HG02943 (cell line): Measurements from ENCODE around the gene CXCL17.
A peak's percentile ranks its signal among the peaks of the same experiment; 100 is the strongest.

Experiments used
- ATAC-seq: cut with Tn5 transposase; IDR thresholded peaks from one replicate; pipeline ENCODE4 v1.9.1; 2021; ENCODE audit warnings: mild to moderate bottlenecking, low read depth, moderate library complexity; ENCODE audit not compliant: unreplicated experiment

CXCL17 gene

GRCh38 chr19:42426643-42427042, 16.1 kb downstream of the CXCL17 start:
- no peak for ATAC-seq

- ATAC-seq: no peak
Observed at GRCh38 chr19:42424712-42425131, 18.0 kb downstream of the CXCL17 start.

GRCh38 chr19:42424345-42424707, 18.4 kb downstream of the CXCL17 start:
- ATAC-seq: no peak

- ATAC-seq: peak; percentile 67
Observed at GRCh38 chr19:42423462-42424344, 19.0 kb downstream of the CXCL17 start.

- ATAC-seq: peak; percentile 31
Observed at GRCh38 chr19:42422901-42423461, 19.8 kb downstream of the CXCL17 start.

DNA sequence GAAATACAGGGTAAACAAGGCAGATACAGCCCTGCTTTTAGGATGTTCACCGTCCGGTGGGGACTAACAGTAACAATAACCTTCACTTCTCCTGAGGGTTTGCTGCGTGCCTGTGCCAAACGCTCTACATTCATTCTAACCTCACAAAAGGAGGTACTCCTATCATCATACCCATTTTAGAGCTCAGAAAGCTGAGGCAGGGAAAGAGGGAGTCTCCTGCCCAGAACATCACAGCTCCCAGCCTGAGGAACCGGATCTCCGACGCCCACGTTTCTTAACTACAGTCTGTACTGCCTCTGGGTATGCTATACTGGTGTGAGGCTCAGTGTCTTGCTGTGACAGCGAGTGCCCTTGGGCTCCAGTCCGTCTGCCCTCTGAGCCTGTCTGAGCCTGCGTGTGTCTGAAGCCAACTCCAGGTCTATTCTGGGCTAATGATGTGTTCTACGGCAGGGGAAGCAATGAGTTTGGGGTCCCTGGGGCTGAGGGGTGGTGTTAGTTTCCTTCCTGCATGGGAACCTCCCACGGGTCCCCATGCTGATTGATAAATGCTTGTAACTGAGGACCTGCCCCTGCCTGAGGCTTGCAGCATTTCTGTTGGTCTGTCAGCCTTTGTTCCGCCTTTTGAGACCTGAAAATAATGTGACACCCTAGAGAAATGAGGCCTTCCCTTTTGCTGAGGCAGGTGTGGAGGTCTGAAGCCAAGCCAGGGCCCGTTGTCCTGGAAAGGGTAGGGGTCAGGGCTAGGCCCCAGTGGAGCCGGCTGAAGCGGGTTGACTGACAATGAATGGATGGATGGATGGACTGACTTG, 20.4 kb downstream of the CXCL17 start:
- no peak for ATAC-seq

GRCh38 chr19:42421591-42422031, 21.1 kb downstream of the CXCL17 start:
- no peak for ATAC-seq

DNA sequence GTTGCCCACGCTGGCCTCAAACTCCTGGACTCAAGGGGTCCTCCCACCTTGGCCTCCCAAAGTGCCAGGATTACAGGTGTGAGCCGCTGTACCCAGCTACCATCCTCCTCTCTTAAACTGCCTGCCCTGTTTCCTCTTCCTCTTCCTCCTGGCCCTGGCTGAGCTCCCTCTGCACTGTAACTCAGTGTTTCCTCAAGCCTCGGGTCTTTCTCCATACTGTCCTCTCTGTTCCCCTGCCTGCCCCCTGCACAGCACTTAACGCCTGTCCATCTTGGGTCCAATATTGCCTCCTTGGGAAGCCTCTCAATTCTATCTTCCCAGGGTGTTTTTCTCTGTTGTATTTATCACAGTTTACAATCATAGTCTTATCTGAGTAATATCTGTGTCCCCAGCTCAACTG, 21.6 kb downstream of the CXCL17 start:
- no peak for ATAC-seq

DNA sequence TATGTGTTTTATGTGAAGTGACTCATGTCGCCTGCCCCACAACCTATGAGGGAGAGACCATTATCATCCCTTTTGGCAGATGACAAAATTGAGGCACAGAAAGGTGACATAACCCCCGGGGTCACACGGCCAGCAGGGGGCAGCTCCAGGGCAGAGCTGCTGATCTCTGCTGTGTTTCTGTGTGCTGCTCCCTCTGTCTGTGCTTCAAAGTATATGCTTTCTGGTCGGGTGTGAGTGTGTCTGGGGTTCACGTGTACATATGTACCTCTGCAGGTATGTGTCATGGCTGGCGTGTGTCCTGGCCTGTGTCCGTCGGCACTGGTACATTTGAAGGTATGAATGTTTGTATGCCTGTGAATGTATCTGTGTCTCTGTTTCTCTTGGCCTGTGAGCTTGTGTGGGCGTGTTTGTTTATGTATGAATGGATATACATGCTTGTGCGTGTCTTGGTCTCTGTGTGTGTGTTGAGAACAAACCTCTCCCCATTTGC, 22.6 kb downstream of the CXCL17 start:
- no peak for ATAC-seq

DNA sequence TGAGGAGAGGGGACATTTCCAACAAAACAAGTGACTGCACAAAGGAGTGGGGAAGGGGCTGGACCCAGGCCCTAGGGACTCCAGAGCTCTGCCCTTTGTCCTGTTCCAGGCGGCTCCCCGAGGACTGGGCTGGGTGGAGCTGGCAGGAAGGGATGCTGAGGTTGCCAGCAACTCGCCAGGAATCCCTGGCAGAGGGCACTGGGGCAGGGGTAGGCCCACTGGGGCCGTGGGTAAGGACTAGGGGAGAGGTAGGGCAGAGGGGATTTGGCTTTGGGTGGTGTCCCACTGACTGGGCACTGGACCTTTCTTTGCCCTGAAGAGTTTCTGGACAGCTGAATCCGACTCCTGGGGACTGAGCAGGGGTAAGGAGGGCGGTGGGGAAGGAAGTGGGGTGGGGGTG, 23.4 kb downstream of the CXCL17 start:
- ATAC-seq: no peak

DNA sequence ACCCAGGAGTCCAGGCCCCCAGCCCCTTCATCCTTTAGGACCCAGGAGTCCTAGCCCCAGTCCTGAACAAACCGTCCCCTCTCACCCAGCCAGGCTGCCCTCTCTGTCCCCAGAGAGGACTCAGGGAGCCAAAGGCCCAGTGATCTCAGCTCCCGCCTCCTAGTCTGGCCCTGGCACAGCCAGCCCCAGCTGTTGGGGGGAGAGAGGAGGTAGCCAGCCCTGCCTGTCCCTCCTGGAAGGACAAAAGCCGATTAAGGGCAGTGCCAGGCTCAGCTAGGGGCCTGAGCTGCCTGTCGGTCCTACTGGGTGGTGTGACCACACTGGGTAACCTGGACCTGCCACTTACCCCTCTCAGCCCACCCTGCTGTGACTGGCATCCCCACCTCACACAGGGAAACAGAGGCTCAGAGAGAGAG, 30.1 kb downstream of the CXCL17 start:
- ATAC-seq: no peak

- no peak for ATAC-seq
Observed at GRCh38 chr19:42412227-42412626, 30.5 kb downstream of the CXCL17 start.

- no peak for ATAC-seq
Observed at GRCh38 chr19:42411581-42412178, 31.1 kb downstream of the CXCL17 start.

DNA sequence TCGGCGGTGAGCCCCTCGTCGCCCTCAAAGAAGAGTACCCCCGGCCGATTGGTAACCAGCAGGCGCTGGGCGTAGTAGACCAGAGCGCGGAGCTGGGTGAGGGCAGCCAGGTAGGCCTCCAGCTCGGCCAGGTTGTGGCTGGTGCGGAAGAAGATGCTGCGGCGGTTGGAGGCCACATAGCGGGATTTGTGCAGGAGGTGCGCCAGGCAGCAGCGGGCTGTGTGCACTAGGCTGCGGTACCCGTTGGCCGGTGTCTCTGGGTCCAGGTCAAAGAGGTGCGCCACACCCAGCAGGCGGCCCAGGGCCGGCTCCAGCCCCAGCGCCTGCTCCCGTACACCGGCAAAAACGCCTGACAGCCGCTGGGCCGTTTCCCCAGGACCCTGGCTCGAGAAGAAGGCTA, 32.4 kb downstream of the CXCL17 start:
- ATAC-seq: no peak

DNA sequence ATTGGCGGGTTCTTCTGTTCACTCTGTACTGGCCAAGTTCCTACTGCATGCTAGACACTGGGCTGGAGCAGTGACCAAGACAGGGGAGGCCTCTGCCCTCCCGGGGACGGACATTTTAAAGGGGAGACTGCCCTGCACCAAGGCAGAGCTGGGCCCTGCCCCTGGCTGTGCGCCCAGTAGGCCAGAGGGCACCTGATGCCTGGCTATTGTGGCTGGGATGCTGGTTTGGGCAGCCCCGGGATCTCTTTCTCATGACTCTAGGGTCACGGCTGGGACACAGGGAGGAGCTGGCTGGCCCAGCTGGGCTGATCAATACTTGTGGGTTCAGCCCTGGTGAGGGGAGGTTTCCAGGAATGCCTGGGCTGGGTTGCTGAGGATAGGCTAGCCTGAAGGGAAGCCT, 33.3 kb downstream of the CXCL17 start:
- ATAC-seq: no peak

DNA sequence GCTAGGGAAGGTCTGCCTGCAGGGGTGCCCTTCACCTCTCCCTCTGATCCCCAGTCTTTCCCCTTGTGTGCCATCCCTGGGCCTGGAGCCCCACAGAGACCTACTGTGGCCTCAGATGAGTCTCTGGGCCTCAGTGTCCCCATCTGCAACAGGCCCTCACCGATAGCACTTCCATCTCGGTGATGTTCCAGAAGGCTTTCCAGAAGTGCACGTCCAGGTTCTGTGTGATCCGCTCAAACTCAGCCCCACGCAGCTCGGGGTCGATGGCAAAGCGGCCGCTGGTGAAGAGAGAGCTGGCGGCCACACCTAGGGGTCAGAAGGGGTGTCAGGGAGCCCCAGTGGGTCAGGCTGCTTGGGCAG, 35.0 kb downstream of the CXCL17 start:
- no peak for ATAC-seq

DNA sequence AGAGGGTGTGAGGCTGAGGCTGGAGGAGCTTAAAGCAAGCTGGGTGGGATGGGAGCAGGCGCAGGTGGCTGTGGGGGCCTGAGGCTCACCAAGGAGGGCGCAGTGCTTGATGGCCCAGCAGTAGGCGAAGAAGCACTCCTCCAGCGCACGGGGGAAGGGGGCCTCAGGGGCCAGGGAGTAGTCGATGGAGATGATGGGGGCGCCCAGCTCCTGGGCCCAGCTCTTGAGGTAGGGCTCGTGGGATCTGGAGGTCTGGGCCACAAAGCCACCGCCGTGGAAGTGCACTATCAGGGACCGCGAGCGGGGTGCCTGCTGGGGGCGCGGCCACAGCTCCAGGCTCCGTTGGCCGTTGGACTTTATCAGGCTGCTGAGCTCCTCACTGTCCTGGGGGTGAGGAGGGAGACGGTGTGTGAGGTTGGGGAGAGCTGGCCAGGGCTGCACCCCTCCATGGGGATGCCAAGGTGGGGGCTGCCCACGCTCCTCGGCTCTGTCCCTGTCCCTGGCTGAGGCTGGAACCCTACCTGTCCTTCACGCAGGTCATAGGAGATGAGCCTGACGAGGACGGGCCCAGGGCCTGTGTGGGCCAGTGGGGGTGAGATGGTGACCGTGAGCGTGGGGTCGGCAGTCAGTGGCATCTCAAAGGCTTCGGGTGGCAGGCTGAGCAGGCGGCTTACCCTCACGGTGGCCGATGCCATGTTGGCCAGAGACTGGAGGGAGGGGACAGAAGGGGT, 35.5 kb downstream of the CXCL17 start:
- no peak for ATAC-seq

DNA sequence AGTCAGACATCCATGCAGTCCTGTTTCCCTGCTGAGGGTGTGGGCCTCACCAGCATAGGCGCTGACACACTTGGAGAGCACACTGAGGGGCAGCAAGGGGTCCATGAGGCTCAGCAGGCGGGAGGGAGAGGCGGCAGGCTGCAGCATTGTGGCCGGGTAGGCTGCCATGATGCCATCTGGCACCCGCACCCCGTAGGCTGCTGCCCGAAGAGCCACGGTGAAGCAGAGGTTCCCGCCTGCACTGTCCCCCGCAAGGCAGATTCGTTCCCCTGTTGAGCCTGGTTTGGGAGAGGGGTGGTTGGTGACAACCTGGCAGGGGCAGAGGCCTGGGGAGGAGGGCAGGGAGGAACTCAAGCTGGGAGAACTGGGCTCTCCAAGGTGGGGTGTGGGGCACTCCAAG, 36.6 kb downstream of the CXCL17 start:
- no peak for ATAC-seq

DNA sequence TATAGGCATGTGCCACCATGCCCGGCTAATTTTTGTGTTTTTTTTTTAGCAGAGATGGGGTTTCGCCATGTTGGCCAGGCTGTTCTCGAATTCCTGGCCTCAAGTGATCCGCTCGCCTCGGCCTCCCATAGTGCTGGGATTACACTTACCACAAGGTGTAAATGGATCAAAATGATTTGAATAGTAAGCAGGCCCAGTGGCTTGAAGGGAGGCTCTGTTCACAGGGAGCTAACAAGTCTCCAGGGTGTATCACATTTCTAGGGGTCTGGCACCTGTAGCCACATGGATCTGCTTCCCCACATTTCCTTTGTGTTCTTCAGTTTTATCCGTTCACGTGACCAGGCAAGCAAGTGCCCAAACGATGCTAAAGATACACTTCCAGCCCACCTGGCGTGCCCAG, 39.2 kb downstream of the CXCL17 start:
- ATAC-seq: no peak
